Loucy (cell line): ENCODE results near the gene TRMT61A.

Experiments
- EZH2phosphoT487 ChIP-seq: fragments of 200-600 bp; IDR thresholded peaks from 2 replicates; pipeline ENCODE4 v1.6.1; 2018; ENCODE audit warnings: antibody characterized with exemption, mild to moderate bottlenecking, moderate library complexity, borderline replicate concordance
- TF ChIP-seq, protein P1 (sequence below): fragments of 200-600 bp; sonication (generic); conservative IDR thresholded peaks from 2 replicates; pipeline ENCODE4 v1.5.1; 2014; ENCODE audit warnings: mild to moderate bottlenecking, antibody characterized with exemption, low read length

DNA sequence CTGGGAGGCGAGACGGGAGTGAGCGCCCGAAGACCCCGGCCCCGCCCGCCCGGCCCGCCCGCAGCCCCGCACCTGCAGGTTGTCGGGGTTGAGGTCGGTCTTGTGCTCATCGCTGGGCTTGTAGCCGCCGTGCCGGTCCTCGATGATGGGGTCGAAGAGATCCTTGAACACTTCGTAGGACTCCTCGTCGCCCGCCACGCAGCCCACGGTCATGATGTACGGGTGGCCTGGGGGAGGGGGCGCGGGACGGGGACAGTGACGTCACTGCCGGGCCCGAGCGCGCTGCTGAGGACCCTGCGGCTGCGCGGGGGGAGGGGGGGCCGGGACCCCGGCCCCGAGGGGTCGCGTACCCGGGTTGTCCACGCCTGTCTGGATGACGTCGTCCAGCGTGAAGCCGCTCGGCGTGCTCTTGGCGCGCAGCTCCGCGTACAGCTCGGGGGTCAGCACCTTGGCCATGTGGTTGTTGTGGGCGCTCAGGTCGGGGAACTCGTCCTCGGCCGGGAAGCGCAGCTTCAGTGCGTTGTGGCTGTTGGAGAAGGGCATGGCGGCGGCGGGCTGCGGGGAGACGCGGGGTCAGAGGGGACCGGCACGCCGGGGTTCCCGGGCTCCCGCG is 6.9 kb upstream of the TRMT61A start:
- TF ChIP-seq, protein P1, sequence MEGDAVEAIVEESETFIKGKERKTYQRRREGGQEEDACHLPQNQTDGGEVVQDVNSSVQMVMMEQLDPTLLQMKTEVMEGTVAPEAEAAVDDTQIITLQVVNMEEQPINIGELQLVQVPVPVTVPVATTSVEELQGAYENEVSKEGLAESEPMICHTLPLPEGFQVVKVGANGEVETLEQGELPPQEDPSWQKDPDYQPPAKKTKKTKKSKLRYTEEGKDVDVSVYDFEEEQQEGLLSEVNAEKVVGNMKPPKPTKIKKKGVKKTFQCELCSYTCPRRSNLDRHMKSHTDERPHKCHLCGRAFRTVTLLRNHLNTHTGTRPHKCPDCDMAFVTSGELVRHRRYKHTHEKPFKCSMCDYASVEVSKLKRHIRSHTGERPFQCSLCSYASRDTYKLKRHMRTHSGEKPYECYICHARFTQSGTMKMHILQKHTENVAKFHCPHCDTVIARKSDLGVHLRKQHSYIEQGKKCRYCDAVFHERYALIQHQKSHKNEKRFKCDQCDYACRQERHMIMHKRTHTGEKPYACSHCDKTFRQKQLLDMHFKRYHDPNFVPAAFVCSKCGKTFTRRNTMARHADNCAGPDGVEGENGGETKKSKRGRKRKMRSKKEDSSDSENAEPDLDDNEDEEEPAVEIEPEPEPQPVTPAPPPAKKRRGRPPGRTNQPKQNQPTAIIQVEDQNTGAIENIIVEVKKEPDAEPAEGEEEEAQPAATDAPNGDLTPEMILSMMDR, result no peak
- no peak for TF ChIP-seq EZH2phosphoT487
